ENCODE results near the gene CTNND2. TPM values are rescaled to one million over a fixed set of nuclear protein-coding genes. Genes with fewer than 3 reads are reported as not detected.

CTNND2 gene
- total RNA-seq, 1 donor: 1.9 TPM

- no peak for DNase-seq (ENCODE audit: low read depth)
- TF ChIP-seq CTCF (IDR thresholded peaks at IDR 0.05; ENCODE audit: insufficient read depth, low read length): no peak
- H3K4me3 ChIP-seq (ENCODE audit: low read depth, low read length): no peak overlapping the region
Measured at GRCh38 chr5:11128021-11128420, 776.2 kb downstream of the CTNND2 start.

GRCh38 chr5:11126844-11127243 is 777.4 kb downstream of the CTNND2 start:
- TF ChIP-seq CTCF (IDR thresholded peaks at IDR 0.05; ENCODE audit: insufficient read depth, low read length): no peak
- no peak overlapping the region for H3K4me3 ChIP-seq (ENCODE audit: low read depth, low read length)
- DNase-seq (ENCODE audit: low read depth): no peak

GRCh38 chr5:11121885-11122284 is 782.4 kb downstream of the CTNND2 start:
- no peak for TF ChIP-seq CTCF (IDR thresholded peaks at IDR 0.05; ENCODE audit: insufficient read depth, low read length)
- H3K4me3 ChIP-seq (ENCODE audit: low read depth, low read length): no peak overlapping the region
- no peak for DNase-seq (ENCODE audit: low read depth)

GRCh38 chr5:11110128-11110527 is 794.1 kb downstream of the CTNND2 start:
- no peak overlapping the region for H3K4me3 ChIP-seq (ENCODE audit: low read depth, low read length)
- TF ChIP-seq CTCF (IDR thresholded peaks at IDR 0.05; ENCODE audit: insufficient read depth, low read length): no peak
- no peak for DNase-seq (ENCODE audit: low read depth)

- DNase-seq (ENCODE audit: low read depth): no peak
Measured at GRCh38 chr5:11105696-11106095, 798.5 kb downstream of the CTNND2 start.

GRCh38 chr5:11104651-11105112 is 799.6 kb downstream of the CTNND2 start:
- no peak overlapping the region for H3K4me3 ChIP-seq (ENCODE audit: low read depth, low read length)
- TF ChIP-seq CTCF (IDR thresholded peaks at IDR 0.05; ENCODE audit: insufficient read depth, low read length): no peak
- DNase-seq (ENCODE audit: low read depth): no peak

More at GRCh38 chr5:11105696-11106095, 798.5 kb downstream of the CTNND2 start:
- H3K4me3 ChIP-seq (ENCODE audit: low read depth, low read length): no peak overlapping the region
- no peak for TF ChIP-seq CTCF (IDR thresholded peaks at IDR 0.05; ENCODE audit: insufficient read depth, low read length)

GRCh38 chr5:11104210-11104609 is 800.0 kb downstream of the CTNND2 start:
- no peak overlapping the region for H3K4me3 ChIP-seq (ENCODE audit: low read depth, low read length)
- no peak for DNase-seq (ENCODE audit: low read depth)
- no peak for TF ChIP-seq CTCF (IDR thresholded peaks at IDR 0.05; ENCODE audit: insufficient read depth, low read length)
